Activated B cell treated with CpG ODN at 0.5 μM for 24 hours (primary cell): ENCODE data around the gene CDKL5. TPM values are rescaled to one million over a fixed set of nuclear protein-coding genes. Genes with fewer than 3 reads are reported as not detected.
"Not testable (repeated sequence)": the region's sequence is repeated elsewhere in the genome, so short reads cannot be mapped to it uniquely, and the experiment has no call there.

ENCODE experiments used
- ATAC-seq: fragments of 200-7000 bp; cut with Tn5 transposase; one replicate; pipeline ENCODE4 v1.10.0; 2021; ENCODE audit warnings: low read depth, mild to moderate bottlenecking, moderate library complexity
- CTCF ChIA-PET: fragments of 350-600 bp; sonication (Branson Sonifier 250); formaldehyde crosslinking; loops from one replicate; lab custom pipeline; 2021; ENCODE audit warnings: antibody characterized with exemption; lab: Charles Lee
- POLR2A ChIA-PET: fragments of 350-600 bp; sonication (Branson Sonifier 250); formaldehyde crosslinking; loops from one replicate; lab custom pipeline; 2021; ENCODE audit warnings: antibody characterized with exemption; lab: Charles Lee
- DNase-seq: peaks from one replicate; pipeline ENCODE4 v3.0.0; 2022
- H3K27ac Mint-ChIP-seq: one replicate; pipeline ENCODE4 v1.8.0; 2020; ENCODE audit warnings: mixed read lengths
- H3K27me3 Mint-ChIP-seq: one replicate; pipeline ENCODE4 v1.8.0; 2021; ENCODE audit warnings: mixed read lengths
- H3K36me3 Mint-ChIP-seq: one replicate; pipeline ENCODE4 v1.8.0; 2021; ENCODE audit warnings: low read depth, mixed read lengths
- H3K4me1 Mint-ChIP-seq: one replicate; pipeline ENCODE4 v1.8.0; 2021; ENCODE audit warnings: mixed read lengths
- H3K4me3 Mint-ChIP-seq: one replicate; pipeline ENCODE4 v1.8.0; 2020; ENCODE audit warnings: mild to moderate bottlenecking, mixed read lengths
- H3K9me3 Mint-ChIP-seq: one replicate; pipeline ENCODE4 v1.8.0; 2020; ENCODE audit warnings: mixed read lengths
- CTCF ChIP-seq: fragments of 200-600 bp; IDR thresholded peaks from one replicate; pipeline ENCODE4 v1.8.0; 2022; ENCODE audit warnings: antibody characterized with exemption, mild to moderate bottlenecking
- intact Hi-C: fragments of 100-400 bp; cut with micrococcal nuclease; formaldehyde crosslinking; loops from one replicate; pipeline ENCODE4 v1.15.1; 2024
- total RNA-seq: library from RNA; stranded (reverse); gene quantifications from 2 replicates; pipeline ENCODE4 v1.2.3, GENCODE V29; 2022

CDKL5 gene
- total RNA-seq, 1 donor from 2014 or later, result 3.8 TPM

GRCh38 chrX:18422886-18423285 lies 2.5 kb upstream of the CDKL5 start:
- ATAC-seq, result no peak
- no peak for TF ChIP-seq CTCF
- H3K27me3 Mint-ChIP-seq, result no peaks in the 10 kb centered on the region
- DNase-seq, result no peak
- intact Hi-C loops, result no loop called here
- no peaks in the 10 kb centered on the region for H3K9me3 Mint-ChIP-seq
- ChIA-PET CTCF (no interaction called here), POLR2A (no interaction called here)
- H3K4me1 Mint-ChIP-seq, result peaks cover 16% of the 10 kb centered on the region
- H3K36me3 Mint-ChIP-seq, result peaks cover 2% of the 10 kb centered on the region
- H3K27ac Mint-ChIP-seq, result no peak overlapping the region
- no peak overlapping the region for H3K4me3 Mint-ChIP-seq

GRCh38 chrX:18424482-18425198 lies 768 bp upstream of the CDKL5 start:
- H3K4me3 Mint-ChIP-seq, result peak overlapping the region; percentile 86
- intact Hi-C loops, result loop anchor here (1.0 to 5.0 kb wide), 8 partner anchors 70 to 1843 kb away; partner anchors contain the start of genes PDHA1, PHKA2, RBBP7 and RPS6KA3
- no peaks in the 10 kb centered on the region for H3K9me3 Mint-ChIP-seq
- CTCF ChIA-PET, result no interaction called here
- ATAC-seq (peak; percentile 6), DNase-seq (no peak)
- POLR2A ChIA-PET, result interaction anchor here (0.8 to 2.7 kb wide), 4 partner anchors 14 to 687 kb away, joined by 3 to 14 read pairs (median 4); partner anchors contain the start of gene SCML1
- H3K27ac Mint-ChIP-seq, result peak overlapping the region; percentile 77
- H3K27me3 Mint-ChIP-seq, result no peaks in the 10 kb centered on the region
- H3K36me3 Mint-ChIP-seq, result peaks cover 2% of the 10 kb centered on the region
- peaks cover 16% of the 10 kb centered on the region for H3K4me1 Mint-ChIP-seq
- no peak for TF ChIP-seq CTCF

GRCh38 chrX:18426004-18426320 lies 554 bp downstream of the CDKL5 start:
- Mint-ChIP-seq H3K36me3 (peaks cover 2% of the 10 kb centered on the region), H3K27me3 (no peaks in the 10 kb centered on the region), H3K27ac (peak overlapping the region; percentile 18), H3K4me3 (peak overlapping the region; percentile 86), H3K4me1 (peaks cover 16% of the 10 kb centered on the region), H3K9me3 (no peaks in the 10 kb centered on the region)
- ATAC-seq (no peak), DNase-seq (no peak)
- TF ChIP-seq CTCF, result no peak
- intact Hi-C loops, result loop anchor here (5.0 kb wide), 1 partner anchor 1841 kb away; the partner anchor contains the start of gene RPS6KA3
- ChIA-PET POLR2A (interaction anchor here (1.0 to 2.7 kb wide), 2 partner anchors 78 to 461 kb away, joined by 3 to 14 read pairs; no protein-coding TSS in a partner anchor), CTCF (no interaction called here)

- ChIA-PET POLR2A (no interaction called here), CTCF (no interaction called here)
- Mint-ChIP-seq H3K27ac (no peak overlapping the region), H3K27me3 (no peaks in the 10 kb centered on the region), H3K9me3 (no peaks in the 10 kb centered on the region), H3K4me1 (peaks cover 16% of the 10 kb centered on the region), H3K4me3 (no peak overlapping the region), H3K36me3 (peaks cover 2% of the 10 kb centered on the region)
- intact Hi-C loops, result loop anchor here (5.0 kb wide), 1 partner anchor 1839 kb away; the partner anchor contains the start of gene RPS6KA3
- no peak for ATAC-seq
- DNase-seq, result no peak
- no peak for TF ChIP-seq CTCF
Observed at GRCh38 chrX:18428006-18428405, 2.6 kb downstream of the CDKL5 start.

GRCh38 chrX:18433288-18433687 lies 7.9 kb downstream of the CDKL5 start:
- DNase-seq, CTCF ChIA-PET, H3K9me3 Mint-ChIP-seq, H3K4me1 Mint-ChIP-seq, intact Hi-C loops, H3K27ac Mint-ChIP-seq, ATAC-seq, H3K36me3 Mint-ChIP-seq, H3K4me3 Mint-ChIP-seq, H3K27me3 Mint-ChIP-seq, POLR2A ChIA-PET: not testable (repeated sequence)
